NCI-H82 treated with DMSO at 0.1 percent for 48 hours (cell line): ENCODE data around the gene NISCH.

Experiments
- DNase-seq: peaks from one replicate; lab custom pipeline; 2025; ENCODE audit not compliant: unreplicated experiment; lab: John Stamatoyannopoulos, UW

The NISCH gene

DNA sequence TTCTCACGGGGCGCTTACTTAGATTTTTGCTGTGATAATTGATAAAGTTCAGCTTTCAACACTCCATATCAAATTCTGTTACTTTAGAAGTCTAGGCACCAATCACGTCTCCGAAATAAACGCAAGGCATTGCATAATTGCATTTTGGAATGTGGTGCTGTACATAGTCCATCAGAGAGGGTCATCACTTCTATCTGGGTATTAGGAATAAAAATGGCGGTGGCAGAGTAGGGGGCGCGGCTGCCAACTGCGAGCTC, 80.6 kb downstream of the NISCH start:
- no peak for DNase-seq

DNA sequence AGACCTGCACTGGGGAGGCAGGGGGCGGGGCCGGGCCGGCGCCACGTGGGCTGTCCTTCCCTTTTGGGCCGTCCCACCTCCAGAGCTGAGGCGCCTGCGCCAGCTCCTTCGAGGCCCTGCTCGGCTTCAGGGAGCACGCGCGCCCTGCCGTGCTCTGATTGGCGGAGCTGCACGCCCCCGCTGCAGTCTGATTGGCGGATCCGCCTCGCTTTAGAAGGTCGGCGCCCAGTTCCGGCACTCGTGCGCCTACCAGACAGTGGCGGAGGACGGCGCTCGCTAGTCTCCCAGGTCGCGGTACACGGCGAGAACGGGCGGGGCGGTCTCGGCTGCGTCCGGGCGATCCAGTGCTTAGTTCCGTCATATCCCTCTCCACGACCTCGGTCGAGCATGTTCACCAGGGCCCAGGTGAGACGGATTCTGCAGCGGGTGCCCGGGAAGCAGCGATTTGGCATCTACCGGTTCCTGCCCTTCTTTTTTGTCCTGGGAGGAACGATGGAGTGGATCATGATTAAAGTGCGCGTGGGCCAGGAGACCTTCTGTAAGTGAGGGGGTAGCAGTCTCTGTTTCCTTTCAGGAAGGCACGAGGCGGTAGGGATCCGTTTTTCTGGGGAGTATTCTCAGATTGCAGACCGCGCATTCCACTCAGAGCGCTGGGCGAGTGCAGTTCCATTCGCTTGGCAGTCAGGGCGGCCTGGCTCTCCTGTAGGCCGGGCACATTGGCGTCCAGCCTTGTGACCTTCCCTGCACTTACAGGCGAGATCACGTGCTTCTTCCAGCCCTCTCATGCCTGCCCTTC, 81.2 kb downstream of the NISCH start, which contains the start of gene UQCC5:
UQCC5 (plus strand) TSS at position 237 of the 796 bp plus-strand sequence; CDS start at position 388, 151 bp downstream.
- peak; percentile 79 for DNase-seq

DNA sequence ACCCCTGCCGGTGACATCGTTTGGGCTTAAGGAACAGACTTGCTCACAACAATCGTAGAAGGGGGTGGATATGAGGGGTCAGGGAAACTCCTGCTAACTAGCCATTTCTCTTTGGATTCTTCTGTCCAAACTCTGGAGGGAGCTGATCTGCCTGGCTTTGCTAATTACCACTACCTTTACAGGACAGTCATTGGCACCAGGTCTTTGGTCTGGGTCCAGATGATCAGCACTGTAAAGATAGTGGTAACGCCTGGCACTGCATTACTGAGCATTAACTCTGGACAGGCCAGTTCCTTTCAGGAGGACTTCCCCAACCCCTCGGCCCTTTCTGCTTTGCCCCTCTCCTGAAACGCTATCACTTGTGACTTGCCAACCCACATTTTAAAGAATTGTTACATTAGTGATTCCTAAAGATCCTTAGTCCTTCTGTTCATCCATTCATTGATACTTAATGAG, 81.8 kb downstream of the NISCH start:
- DNase-seq, result no peak

DNA sequence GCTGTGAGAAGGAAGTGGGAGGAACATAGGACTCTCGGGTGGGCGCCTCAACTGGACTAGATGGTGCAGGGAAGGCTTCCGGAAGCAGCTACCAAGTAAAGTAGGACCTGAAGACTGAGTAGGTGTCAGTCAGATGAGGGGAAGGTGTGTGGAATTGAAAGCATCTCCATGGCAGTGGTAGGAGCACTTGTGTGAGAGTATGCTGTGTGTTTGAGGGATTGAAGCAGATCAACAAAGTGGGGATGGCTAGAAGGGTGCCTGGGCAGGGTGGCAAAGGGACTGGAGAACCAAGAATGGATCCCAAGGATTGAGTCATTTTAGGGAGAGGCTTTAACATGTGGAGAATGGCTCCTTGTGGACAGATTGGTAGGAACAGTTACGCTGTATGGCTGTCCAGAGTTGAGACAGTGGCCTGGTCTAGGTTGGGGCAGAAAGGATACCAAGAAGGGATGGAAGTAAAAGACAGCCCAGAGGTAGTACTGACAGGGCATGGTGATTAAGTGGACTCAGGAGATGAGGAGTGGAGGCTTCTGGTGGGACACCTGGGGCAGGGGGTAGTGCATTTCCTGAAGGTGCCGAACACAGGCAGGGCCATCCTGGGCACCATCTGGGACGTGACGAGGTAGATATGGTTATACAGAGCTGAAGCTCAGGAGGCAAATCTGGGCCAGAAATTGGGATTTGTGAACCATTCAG, 82.5 kb downstream of the NISCH start:
- no peak for DNase-seq

DNA sequence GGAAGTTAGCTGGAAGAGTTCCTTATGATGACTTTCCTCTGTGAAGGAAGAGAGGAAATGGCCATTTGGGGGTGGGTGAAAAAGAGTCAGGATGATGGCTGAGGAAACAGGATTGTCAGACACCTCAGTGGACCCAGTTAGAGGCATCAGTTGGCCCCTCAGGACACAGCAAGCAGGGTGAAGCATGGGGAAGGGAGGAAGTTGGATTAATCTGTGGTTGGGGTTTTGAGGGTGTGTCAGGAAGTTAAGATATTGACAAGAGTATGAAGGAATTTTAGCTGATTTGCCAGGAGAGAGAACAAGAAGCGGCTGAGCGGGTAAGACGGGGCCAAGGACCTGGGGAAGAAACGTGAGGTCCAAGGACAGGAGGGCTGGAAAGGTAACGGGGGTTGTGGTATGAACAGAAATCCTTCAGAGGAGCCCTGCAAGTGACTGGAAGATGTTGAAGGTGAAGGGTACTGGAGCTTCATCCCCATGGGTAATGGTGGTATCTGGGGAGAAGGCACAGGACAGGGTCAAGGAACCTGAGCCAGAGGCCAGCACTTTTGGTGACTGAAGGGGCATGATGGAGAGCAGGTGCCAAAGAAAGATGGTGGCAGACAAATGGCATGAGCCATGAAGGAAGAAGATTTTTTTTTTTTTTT, 83.7 kb downstream of the NISCH start:
- DNase-seq, result no peak

DNA sequence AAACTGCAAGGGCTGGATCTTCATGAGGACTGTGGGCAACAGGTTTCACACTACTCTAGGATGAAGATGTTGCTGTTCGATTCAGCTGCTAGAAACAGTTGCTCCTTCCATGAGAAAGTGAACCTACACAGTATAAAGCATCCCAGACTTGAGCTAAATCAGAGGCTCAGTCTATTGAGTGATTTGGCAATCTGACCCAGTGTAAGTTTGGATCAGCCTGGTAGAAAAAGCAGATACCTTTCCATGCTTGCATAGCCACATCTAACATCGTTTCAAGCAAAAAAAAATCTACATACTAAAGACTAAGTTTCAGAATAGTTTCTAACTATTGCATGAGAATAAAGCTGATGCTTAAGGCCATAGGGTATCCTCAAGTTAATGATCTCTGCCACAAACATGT, 85.6 kb downstream of the NISCH start:
- no peak for DNase-seq
